Uterus (tissue), 4 donors: ENCODE results near the gene ZBTB17. TPM values are rescaled to one million over a fixed set of nuclear protein-coding genes. Genes with fewer than 3 reads are reported as not detected.
A peak's percentile ranks its signal among the peaks of the same experiment; 100 is the strongest.

Experiments used
- DNase-seq, 2 donors: peaks; one replicate each; pipeline ENCODE4 v3.0.0-alpha.2; 2019 to 2020
- H3K27ac ChIP-seq, 2 donors: fragments of 200-600 bp; sonication (generic); 1 replicate in 1 of 2; 2 replicates in 1 of 2; pipeline ENCODE4 v1.5.1; 2016 to 2018
- H3K27me3 ChIP-seq, 2 donors: fragments of 200-600 bp; sonication (generic); one replicate each; pipeline ENCODE4 v1.5.1; 2018 to 2019; ENCODE audit warnings: control low read depth in 1 of 2
- H3K36me3 ChIP-seq, 2 donors: fragments of 200-600 bp; sonication (generic); one replicate each; pipeline ENCODE4 v1.5.1; 2019; ENCODE audit warnings: control low read depth in 1 of 2
- H3K4me1 ChIP-seq, 2 donors: fragments of 200-600 bp; sonication (generic); one replicate each; pipeline ENCODE4 v1.5.1; 2018 to 2019; ENCODE audit warnings: control low read depth in 1 of 2
- H3K4me3 ChIP-seq, 2 donors: fragments of 200-600 bp; sonication (generic); 1 replicate in 1 of 2; 2 replicates in 1 of 2; pipeline ENCODE4 v1.5.1; 2018 to 2019; ENCODE audit warnings: mild to moderate bottlenecking in 1 of 2
- H3K9me3 ChIP-seq, 2 donors: fragments of 200-600 bp; sonication (generic); one replicate each; pipeline ENCODE4 v1.5.1; 2019; ENCODE audit warnings: control low read depth in 1 of 2
- POLR2A ChIP-seq, 2 donors: fragments of 450-650 bp; IDR thresholded peaks; one replicate each; pipeline ENCODE4 v1.6.1; 2016; ENCODE audit warnings: antibody characterized with exemption in 2 of 2, mild to moderate bottlenecking in 1 of 2, moderate library complexity in 1 of 2
- intact Hi-C: fragments of 100-400 bp; cut with DNase I; formaldehyde crosslinking; loops from one replicate; pipeline ENCODE4 v1.15.1; 2023; ENCODE audit warnings: low total_unique reads
- total RNA-seq, 4 donors: library from RNA; depleted of rRNA in 3 of 4; stranded (reverse); fragments of >200 nt in 3 of 4; gene quantifications; one replicate each; pipeline versions ENCODE4 v1.1.0 to v1.2.4, GENCODE V29; 2014 to 2023
- TF ChIP-seq, protein P1 (sequence below), 4 experiments: fragments of 200-600 bp in 2 of 4; fragments of 450-650 bp in 2 of 4; sonication (generic) in 2 of 4; IDR thresholded peaks; one replicate each; pipeline ENCODE4 v1.5.1; 2016 to 2019; ENCODE audit warnings: antibody characterized with exemption in 4 of 4, mild to moderate bottlenecking in 2 of 4, moderate library complexity in 1 of 4
- donor health status: DM: yes; HTN: yes; CAD: no.

ZBTB17 gene
- total RNA-seq, 4 donors from 2014 or later: 21.3 to 120 (median 70.0) TPM

DNA sequence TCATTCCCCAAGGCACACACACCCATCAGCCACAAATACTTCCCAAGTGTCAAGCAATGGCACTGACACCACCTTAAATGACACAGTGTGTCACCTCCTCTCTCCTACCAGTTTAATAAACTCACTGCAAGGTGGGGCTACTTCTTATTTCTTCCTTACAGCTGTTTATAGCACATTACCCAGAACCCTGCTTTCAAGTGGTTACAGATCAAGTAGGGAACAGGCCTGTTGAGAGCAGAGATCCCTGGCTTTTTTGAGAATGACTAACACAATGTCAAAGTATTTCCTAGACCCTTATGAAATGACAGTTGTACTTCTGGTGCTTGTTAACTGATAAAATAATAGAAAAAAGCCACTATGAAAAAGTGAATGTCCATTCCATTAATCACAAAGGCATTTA is 19.8 kb downstream of the ZBTB17 start:
- no peak for TF ChIP-seq POLR2A (IDR thresholded peaks at IDR 0.05)
- TF ChIP-seq, protein P1, sequence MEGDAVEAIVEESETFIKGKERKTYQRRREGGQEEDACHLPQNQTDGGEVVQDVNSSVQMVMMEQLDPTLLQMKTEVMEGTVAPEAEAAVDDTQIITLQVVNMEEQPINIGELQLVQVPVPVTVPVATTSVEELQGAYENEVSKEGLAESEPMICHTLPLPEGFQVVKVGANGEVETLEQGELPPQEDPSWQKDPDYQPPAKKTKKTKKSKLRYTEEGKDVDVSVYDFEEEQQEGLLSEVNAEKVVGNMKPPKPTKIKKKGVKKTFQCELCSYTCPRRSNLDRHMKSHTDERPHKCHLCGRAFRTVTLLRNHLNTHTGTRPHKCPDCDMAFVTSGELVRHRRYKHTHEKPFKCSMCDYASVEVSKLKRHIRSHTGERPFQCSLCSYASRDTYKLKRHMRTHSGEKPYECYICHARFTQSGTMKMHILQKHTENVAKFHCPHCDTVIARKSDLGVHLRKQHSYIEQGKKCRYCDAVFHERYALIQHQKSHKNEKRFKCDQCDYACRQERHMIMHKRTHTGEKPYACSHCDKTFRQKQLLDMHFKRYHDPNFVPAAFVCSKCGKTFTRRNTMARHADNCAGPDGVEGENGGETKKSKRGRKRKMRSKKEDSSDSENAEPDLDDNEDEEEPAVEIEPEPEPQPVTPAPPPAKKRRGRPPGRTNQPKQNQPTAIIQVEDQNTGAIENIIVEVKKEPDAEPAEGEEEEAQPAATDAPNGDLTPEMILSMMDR (IDR thresholded peaks at IDR 0.05): no peak
- H3K27ac ChIP-seq: no peak overlapping the region
- intact Hi-C loops: no loop called here
- H3K27me3 ChIP-seq: no peaks in the 10 kb centered on the region
- peaks cover 0 to 35% of the 10 kb centered on the region in 2 donors for H3K4me1 ChIP-seq
- H3K36me3 ChIP-seq: no peaks in the 10 kb centered on the region
- H3K9me3 ChIP-seq: no peaks in the 10 kb centered on the region
- H3K4me3 ChIP-seq: no peak overlapping the region
- no peak for DNase-seq

DNA sequence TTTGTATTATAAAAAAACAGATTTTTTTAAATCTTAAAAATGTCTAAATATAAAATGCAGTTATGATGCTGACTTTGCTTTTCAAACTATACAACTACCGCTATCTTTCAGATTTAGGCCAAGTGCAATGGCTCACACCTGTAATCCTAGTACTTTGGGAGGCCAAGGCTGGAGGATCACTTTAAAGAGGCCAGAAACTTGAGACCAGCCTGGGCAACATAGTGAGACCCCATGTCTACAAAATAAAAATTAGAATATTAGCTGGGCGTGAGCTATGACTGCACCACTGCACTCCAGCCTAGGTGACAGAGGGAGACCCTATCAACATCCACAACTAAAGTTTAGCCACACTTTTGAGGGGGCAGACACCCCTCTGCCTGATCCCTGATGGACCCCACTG is 20.3 kb downstream of the ZBTB17 start:
- no peak overlapping the region for H3K27ac ChIP-seq
- intact Hi-C loops: no loop called here
- H3K4me1 ChIP-seq: peaks cover 1 to 41% of the 10 kb centered on the region in 2 donors
- no peaks in the 10 kb centered on the region for H3K9me3 ChIP-seq
- no peak overlapping the region for H3K4me3 ChIP-seq
- no peak for TF ChIP-seq POLR2A (IDR thresholded peaks at IDR 0.05)
- DNase-seq: no peak
- no peaks in the 10 kb centered on the region for H3K36me3 ChIP-seq
- H3K27me3 ChIP-seq: no peaks in the 10 kb centered on the region

DNA sequence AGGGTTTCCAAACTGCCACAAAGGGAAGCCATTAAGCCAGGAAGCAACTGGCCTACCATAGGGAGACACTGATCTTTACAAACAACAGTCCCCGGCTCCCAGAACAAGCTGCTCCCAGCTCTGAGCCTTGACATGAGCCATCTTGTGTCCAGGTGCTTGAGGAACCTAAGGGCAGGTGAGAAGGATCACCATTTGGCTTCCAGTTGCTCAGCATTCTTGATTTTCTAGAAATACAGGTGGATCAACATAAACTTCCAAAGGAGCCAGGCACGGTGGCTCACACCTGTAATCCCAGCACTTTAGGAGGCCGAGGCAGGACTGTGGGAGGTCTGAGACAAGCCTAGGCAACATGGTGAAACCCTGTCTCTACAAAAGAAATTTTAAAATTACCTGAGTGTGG is 21.6 kb downstream of the ZBTB17 start:
- Histone ChIP-seq H3K27ac (peak overlapping the region in 1 of 2 donors; percentile 97), H3K27me3 (no peaks in the 10 kb centered on the region), H3K36me3 (no peaks in the 10 kb centered on the region), H3K4me1 (peaks cover 8 to 48% of the 10 kb centered on the region in 2 donors), H3K9me3 (no peaks in the 10 kb centered on the region), H3K4me3 (no peak overlapping the region)
- no peak for TF ChIP-seq POLR2A (IDR thresholded peaks at IDR 0.05)
- TF ChIP-seq, protein P1 (IDR thresholded peaks at IDR 0.05): no peak
- intact Hi-C loops: no loop called here
- no peak for DNase-seq

DNA sequence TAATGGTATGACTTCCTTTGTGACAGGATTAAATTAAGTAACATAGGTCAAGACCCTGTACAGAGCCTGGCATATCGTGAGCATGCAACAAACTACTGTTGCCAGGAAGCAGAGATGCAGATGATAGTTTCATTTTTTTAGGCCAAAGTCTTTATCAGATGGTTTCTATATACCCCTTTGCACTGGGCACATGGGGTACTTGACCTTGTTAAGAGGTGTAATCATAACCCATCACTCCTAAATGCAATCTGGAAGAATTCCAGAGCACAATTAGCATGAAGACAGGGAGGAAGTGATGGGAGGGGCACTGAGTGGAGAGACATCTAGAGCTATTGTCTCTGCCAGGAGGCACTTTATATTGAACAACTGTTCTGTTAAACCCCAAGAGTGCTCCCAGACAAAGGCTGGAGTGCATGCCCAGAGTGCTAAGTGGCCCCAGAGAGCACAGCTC is 22.1 kb downstream of the ZBTB17 start:
- no peaks in the 10 kb centered on the region for H3K9me3 ChIP-seq
- no peaks in the 10 kb centered on the region for H3K27me3 ChIP-seq
- H3K27ac ChIP-seq: peak overlapping the region in 1 of 2 donors; percentile 97
- DNase-seq: no peak
- no peaks in the 10 kb centered on the region for H3K36me3 ChIP-seq
- no peak for TF ChIP-seq POLR2A (IDR thresholded peaks at IDR 0.05)
- TF ChIP-seq, protein P1 (IDR thresholded peaks at IDR 0.05): no peak
- no peak overlapping the region for H3K4me3 ChIP-seq
- H3K4me1 ChIP-seq: peaks cover 8 to 44% of the 10 kb centered on the region in 2 donors
- intact Hi-C loops: no loop called here

DNA sequence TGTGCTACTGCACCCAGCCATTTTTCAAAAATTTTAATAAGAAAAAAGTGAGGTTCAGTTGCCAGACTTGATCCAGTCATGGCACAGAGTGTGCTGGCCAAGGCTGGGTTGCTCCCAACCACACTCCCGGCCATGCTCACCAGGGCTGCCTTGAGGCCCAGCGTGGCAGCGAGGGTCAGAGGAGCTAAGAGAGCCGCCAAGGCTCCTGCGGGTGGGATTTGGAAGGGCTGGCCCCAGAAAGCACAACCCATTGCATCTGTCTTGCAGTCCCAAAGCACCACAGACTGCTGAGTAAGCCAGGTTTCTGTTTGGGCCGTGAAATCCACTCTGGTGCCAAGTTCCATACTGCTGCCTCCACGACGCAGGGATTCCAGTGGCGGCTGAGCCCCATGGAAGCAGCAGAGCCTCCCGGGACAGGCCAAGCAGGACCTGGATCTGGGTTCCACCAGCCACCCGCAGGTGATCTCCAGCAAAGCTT is 22.6 kb downstream of the ZBTB17 start:
- Histone ChIP-seq H3K36me3 (no peaks in the 10 kb centered on the region), H3K4me1 (peaks cover 8 to 39% of the 10 kb centered on the region in 2 donors), H3K9me3 (no peaks in the 10 kb centered on the region), H3K4me3 (no peak overlapping the region), H3K27me3 (no peaks in the 10 kb centered on the region), H3K27ac (peak overlapping the region; percentile 27 to 97)
- TF ChIP-seq POLR2A (IDR thresholded peaks at IDR 0.05): no peak
- TF ChIP-seq, protein P1 (IDR thresholded peaks at IDR 0.05): no peak
- no peak for DNase-seq
- intact Hi-C loops: no loop called here
